H1 (cell line): ENCODE data around the gene PROM2.

Experiments
- CHD2 ChIP-seq: IDR thresholded peaks from 2 replicates; pipeline ENCODE4 v1.6.1; 2012; ENCODE audit warnings: low read length, improper control_type of control experiment
- CREB1 ChIP-seq: IDR thresholded peaks from 2 replicates; pipeline ENCODE4 v1.6.1; 2012; ENCODE audit warnings: inconsistent platforms
- EZH2 ChIP-seq: fragments of 200-600 bp; sonication (generic); IDR thresholded peaks from 2 replicates; pipeline ENCODE4 v1.7.1; 2012; ENCODE audit warnings: low read depth, mild to moderate bottlenecking, moderate library complexity, low read length, inconsistent platforms; ENCODE audit not compliant: severe bottlenecking
- JUN ChIP-seq: IDR thresholded peaks from 2 replicates; pipeline ENCODE4 v1.6.1; 2011; ENCODE audit warnings: low read depth, mild to moderate bottlenecking, improper control_type of control experiment, low read length
- JUND ChIP-seq: IDR thresholded peaks from 2 replicates; pipeline ENCODE4 v1.6.1; 2011; ENCODE audit warnings: mild to moderate bottlenecking, improper control_type of control experiment, low read length
- MAFK ChIP-seq: IDR thresholded peaks from 2 replicates; pipeline ENCODE4 v1.6.1; 2012; ENCODE audit warnings: low read depth, mild to moderate bottlenecking, improper control_type of control experiment, low read length
- MAX ChIP-seq: IDR thresholded peaks from 2 replicates; pipeline ENCODE4 v1.6.1; 2012; ENCODE audit warnings: inconsistent platforms
- POLR2A ChIP-seq, 2 experiments: IDR thresholded peaks; 1 replicate in 1 of 2; 2 replicates in 1 of 2; pipeline ENCODE4 v1.6.1; 2011; ENCODE audit warnings: low read depth in 2 of 2, low read length in 2 of 2, mild to moderate bottlenecking in 2 of 2; ENCODE audit errors: control extremely low read depth in 1 of 2
- POLR2AphosphoS5 ChIP-seq: IDR thresholded peaks from 2 replicates; pipeline ENCODE4 v1.6.1; 2011; ENCODE audit warnings: low read depth, low read length
- RBBP5 ChIP-seq: IDR thresholded peaks from 2 replicates; pipeline ENCODE4 v1.7.1; 2012; ENCODE audit warnings: low read depth, mild to moderate bottlenecking, inconsistent platforms, low read length, moderate library complexity, borderline replicate concordance
- TAF1 ChIP-seq: IDR thresholded peaks from 2 replicates; pipeline ENCODE4 v1.6.1; 2011; ENCODE audit warnings: mild to moderate bottlenecking, low read depth, low read length
- YY1 ChIP-seq: IDR thresholded peaks from 2 replicates; pipeline ENCODE4 v1.6.1; 2011; ENCODE audit warnings: low read depth, mild to moderate bottlenecking, low read length
- TF ChIP-seq, protein P1 (sequence below), 3 experiments: IDR thresholded peaks; 1 replicate in 2 of 3; 2 replicates in 1 of 3; pipeline versions ENCODE4 v1.5.1 to v1.6.1; 2011; ENCODE audit warnings: low read length in 3 of 3, mild to moderate bottlenecking in 3 of 3, inconsistent platforms in 2 of 3, low read depth in 1 of 3, moderate library complexity in 1 of 3; ENCODE audit not compliant: insufficient read depth in 1 of 3; ENCODE audit errors: control extremely low read depth in 1 of 3
- TF ChIP-seq, protein P2 (sequence below): IDR thresholded peaks from 2 replicates; pipeline ENCODE4 v1.6.1; 2011; ENCODE audit warnings: low read length, improper control_type of control experiment

DNA sequence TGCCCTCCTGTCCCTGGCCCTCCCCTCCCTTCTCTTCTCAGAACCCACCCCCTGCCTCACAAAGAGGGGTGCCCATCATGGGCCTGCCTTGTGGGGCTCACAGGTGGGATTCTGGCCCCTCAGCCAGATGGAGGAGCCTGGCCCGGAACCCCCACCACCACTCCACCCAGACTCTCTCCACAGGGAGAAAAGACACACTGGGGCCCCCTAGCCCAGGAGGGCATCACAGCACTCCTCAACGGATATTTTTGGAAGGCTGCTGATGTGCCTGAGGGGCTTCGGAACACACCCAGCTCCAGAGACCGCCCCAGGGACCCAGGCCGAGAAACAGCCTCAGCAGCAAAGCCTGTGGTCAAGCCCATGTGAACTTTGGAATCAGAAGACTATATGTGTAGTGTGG, 32.8 kb downstream of the PROM2 start:
- TF ChIP-seq JUND (no peak), CREB1 (no peak), POLR2AphosphoS5 (no peak), TAF1 (no peak), RBBP5 (no peak), POLR2A (IDR thresholded peaks at IDR 0.05; ENCODE audit: control extremely low read depth in 1 of 2, low read depth in 2 of 2, low read length in 2 of 2) (no peak), YY1 (no peak), EZH2 (no peak), MAFK (no peak), CHD2 (no peak), MAX (no peak), JUN (no peak)
- TF ChIP-seq, protein P1, sequence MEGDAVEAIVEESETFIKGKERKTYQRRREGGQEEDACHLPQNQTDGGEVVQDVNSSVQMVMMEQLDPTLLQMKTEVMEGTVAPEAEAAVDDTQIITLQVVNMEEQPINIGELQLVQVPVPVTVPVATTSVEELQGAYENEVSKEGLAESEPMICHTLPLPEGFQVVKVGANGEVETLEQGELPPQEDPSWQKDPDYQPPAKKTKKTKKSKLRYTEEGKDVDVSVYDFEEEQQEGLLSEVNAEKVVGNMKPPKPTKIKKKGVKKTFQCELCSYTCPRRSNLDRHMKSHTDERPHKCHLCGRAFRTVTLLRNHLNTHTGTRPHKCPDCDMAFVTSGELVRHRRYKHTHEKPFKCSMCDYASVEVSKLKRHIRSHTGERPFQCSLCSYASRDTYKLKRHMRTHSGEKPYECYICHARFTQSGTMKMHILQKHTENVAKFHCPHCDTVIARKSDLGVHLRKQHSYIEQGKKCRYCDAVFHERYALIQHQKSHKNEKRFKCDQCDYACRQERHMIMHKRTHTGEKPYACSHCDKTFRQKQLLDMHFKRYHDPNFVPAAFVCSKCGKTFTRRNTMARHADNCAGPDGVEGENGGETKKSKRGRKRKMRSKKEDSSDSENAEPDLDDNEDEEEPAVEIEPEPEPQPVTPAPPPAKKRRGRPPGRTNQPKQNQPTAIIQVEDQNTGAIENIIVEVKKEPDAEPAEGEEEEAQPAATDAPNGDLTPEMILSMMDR (IDR thresholded peaks at IDR 0.05; ENCODE audit: control extremely low read depth in 1 of 3, insufficient read depth in 1 of 3, low read depth in 1 of 3, low read length in 3 of 3): no peak
- TF ChIP-seq, protein P2, sequence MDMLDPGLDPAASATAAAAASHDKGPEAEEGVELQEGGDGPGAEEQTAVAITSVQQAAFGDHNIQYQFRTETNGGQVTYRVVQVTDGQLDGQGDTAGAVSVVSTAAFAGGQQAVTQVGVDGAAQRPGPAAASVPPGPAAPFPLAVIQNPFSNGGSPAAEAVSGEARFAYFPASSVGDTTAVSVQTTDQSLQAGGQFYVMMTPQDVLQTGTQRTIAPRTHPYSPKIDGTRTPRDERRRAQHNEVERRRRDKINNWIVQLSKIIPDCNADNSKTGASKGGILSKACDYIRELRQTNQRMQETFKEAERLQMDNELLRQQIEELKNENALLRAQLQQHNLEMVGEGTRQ: no peak
